GM18517 (cell line): Measurements from ENCODE around the gene PTPRM.

ENCODE experiments used
- ATAC-seq: cut with Tn5 transposase; IDR thresholded peaks from one replicate; pipeline ENCODE4 v1.9.1; 2021; ENCODE audit warnings: mild to moderate bottlenecking, moderate library complexity; ENCODE audit not compliant: unreplicated experiment

Gene PTPRM

GRCh38 chr18:7978834-7979233 is 411.7 kb downstream of the PTPRM start:
- no peak for ATAC-seq

DNA sequence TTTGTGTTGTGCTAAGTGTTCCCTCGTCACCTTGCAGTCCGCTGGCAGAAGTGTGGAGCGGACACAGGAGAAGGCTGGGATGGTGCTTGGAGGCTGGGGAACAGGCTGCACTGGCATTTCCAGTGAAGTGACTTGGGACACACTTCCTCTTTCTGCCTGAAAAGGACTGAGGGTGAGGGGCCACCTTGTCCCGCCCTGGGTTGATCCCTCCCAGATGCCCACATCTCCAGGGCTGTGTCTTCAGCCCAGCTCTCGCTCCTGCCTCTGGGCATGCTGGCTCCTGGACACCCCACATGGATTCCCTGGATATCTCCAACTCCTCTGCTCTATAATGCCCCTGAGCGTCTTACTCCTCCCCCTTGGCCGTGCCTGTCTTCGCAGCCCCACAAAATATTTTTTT is 412.6 kb downstream of the PTPRM start:
- no peak for ATAC-seq

GRCh38 chr18:7980136-7980535 is 413.0 kb downstream of the PTPRM start:
- ATAC-seq: no peak

DNA sequence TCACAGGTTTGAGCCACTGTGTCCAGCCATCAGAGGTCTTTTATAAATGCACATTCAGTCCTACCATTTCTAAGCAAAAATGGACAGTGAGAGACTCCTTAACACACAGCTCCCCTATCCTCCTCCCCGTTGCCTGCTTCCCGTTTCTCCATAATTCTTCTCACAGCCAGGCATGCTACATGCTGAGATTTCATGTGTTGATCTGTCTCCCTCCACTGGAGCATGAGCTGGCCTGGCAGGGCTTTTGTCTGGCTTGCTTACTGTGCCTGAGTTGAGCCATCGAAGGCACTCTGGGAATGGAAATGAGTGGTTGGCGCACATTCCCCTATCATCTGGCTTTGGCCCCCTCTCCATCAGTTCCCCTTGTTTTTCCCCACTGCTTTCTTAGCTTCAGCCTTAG is 413.5 kb downstream of the PTPRM start:
- no peak for ATAC-seq

GRCh38 chr18:7982216-7982615 is 415.1 kb downstream of the PTPRM start:
- no peak for ATAC-seq

GRCh38 chr18:7987284-7987976 is 420.3 kb downstream of the PTPRM start:
- no peak for ATAC-seq

- ATAC-seq: no peak
Measured at GRCh38 chr18:7990670-7991069, 423.6 kb downstream of the PTPRM start.

- ATAC-seq: no peak
Measured at GRCh38 chr18:8001711-8002301, 434.7 kb downstream of the PTPRM start.

GRCh38 chr18:8003878-8004675 is 437.0 kb downstream of the PTPRM start:
- no peak for ATAC-seq

- ATAC-seq: no peak
Measured at GRCh38 chr18:8004792-8005191, 437.7 kb downstream of the PTPRM start.

- no peak for ATAC-seq
Measured at GRCh38 chr18:8005870-8006569, 438.9 kb downstream of the PTPRM start.

DNA sequence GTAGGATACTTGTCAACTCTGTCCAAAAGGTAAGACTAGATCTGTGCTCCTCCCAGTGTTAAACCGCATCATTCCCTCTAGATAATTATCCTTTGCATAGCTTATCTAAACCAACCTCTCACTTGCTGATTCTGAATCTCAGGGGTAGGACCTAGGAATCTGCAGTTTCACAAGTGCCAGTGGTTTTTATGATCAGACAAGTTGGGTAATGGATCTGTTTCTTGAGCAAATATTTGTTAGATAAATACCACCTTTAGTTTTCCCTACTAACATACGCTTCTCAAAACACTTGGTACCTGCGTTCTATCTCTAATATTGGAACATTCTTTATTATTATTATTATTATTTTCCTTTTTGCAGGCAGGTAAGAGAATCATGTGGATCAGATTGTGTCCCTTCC is 439.9 kb downstream of the PTPRM start:
- no peak for ATAC-seq

- no peak for ATAC-seq
Measured at GRCh38 chr18:8008033-8008432, 440.9 kb downstream of the PTPRM start.

DNA sequence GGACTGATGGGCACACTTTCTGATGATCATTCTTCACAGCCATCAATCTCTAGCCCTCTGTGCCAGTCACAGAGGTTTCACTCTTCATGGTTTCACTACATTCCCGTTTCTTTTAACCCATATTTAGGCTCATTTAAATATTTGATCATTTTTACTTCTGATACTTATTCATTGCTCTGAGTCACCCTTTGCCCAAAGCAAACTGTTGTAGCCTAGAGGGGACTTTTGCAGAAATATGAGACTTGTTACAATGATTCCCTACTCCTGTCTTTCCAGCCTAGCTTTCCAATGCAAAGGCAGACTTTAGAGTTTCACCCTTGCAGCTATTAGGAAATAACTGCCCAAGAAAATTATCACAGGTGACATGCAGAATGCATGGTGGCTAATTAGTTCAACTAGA is 444.2 kb downstream of the PTPRM start:
- ATAC-seq: no peak

DNA sequence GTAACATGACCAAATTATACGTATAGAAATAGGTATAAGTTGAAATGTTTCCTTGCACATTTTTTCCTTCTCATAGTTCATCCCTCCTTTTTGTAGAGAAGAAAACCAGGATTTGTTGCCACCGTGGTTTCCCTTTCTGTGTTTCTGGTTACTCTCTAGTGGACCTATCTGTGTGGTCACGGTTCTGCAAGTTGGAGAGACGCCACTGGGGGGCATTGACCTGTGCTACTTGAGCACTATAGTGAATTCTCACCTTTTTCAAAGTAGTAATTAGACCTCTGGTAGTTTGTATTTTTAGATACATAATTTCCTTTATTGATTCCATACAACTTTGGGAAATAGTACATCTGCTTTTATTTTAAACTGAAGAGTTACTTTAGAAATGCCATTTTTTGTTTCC is 444.8 kb downstream of the PTPRM start:
- ATAC-seq: no peak

DNA sequence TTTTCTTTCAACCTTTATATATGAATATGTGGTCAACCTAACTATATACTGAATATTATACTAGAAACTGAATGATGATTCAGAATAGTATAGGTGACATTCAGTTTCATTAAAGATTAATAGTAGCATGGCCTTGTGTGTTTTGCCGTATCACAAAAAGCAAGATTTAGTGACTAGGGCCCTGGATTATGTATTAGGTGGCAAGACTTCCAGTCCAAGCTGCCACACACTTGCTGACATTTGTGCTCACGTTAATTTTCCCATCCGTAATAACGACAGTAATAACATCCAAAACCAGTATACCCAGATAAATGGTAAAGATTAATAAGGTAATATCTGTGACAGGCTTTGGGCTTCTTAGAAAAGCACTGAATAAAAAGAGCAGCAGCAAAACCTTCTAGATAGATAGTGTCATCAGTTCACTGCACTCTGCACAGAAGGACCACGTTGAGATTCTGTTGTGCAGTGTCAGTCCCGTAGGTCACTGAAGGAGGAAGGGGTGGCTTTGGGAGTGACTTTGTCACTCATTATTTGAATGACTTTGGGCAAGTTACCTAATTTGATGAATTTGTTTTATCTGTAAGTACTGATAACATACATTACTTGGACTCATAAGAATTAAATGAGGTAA is 451.7 kb downstream of the PTPRM start:
- ATAC-seq: no peak

DNA sequence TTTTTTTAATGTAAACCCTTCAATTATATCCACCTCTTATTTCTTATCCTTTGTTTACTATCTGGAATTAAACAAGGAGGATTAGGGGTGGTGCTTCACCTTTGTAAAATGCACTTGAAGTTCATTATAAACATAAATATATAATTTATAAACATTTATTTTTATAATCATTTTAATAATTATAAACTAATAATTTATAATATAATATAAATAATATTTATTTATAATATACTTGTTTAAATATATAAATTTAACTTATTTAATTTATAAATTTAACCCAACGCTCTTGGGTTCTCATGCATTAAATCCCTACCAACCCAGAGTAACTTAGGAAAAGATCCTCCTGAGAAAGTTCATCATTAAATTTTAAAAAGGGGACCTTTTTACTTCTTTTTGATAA is 452.5 kb downstream of the PTPRM start:
- no peak for ATAC-seq

DNA sequence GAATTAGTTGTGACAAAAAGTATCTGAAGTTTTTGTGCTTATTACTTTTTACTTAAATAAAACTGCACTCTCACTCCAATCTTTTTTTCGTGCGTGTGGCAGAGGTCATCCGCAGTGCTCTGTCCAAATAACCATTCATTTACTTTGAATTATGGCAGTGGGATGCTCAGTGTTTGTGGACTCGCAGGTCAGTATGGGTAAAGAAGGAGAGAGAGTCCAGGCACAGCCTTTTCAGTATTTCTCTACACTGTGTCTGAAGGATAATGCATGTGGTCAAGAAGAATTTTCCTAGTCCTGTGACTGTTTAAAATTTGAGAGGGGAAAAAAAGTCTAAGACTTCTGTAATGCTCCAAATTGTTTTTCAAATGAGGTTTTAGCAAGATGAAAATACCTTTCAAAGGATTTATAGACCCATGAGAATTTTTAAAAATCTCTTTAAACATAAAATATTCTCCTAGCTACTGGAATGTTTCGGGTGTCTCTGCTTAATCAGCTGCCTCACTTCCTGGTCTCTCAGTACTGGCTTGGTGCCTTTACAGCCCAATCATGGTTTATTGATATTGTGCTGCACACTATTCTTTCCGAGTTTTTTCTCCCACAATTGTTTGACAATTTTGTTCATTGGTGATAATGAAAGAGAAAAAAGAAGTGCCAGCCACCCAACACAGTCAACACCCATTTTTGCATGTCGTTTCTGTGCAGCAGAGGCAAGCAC is 453.2 kb downstream of the PTPRM start:
- ATAC-seq: no peak

DNA sequence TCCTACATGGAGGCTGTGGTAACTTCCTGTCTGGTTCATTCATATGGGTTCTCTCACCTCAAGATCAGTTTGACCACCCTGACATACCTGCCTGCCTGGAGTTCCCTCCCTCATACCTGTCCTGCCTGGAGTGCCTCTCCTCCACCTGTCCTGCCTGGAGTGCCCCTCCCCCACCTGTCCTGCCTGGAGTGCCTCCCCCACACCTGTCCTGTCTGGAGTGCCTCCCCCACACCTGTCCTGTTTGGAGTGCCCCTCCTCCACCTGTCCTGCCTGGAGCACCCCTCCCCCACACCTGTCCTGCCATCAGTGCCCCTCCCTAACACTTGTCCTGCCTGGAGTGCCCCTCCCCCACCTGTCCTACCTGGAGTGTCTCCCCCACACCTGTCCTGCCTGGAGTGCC is 461.9 kb downstream of the PTPRM start:
- no peak for ATAC-seq

GRCh38 chr18:8029731-8030130 is 462.6 kb downstream of the PTPRM start:
- ATAC-seq: no peak
